ENCODE results near the gene STARD3NL. TPM values are rescaled to one million over a fixed set of nuclear protein-coding genes. Genes with fewer than 3 reads are reported as not detected.
"Not testable (repeated sequence)": the region's sequence is repeated elsewhere in the genome, so short reads cannot be mapped to it uniquely, and the experiment has no call there.

STARD3NL gene
- total RNA-seq, 1 experiment from 2014 or later: 73.7 TPM

GRCh38 chr7:38215735-38216670, 38.0 kb downstream of the STARD3NL start:
- DNase-seq (ENCODE audit: low spot score): peak; percentile 77
- in situ Hi-C loops (cut with HindIII; ENCODE audit: low sequenced_read_pairs): no loop called here

- no peak for DNase-seq (ENCODE audit: low spot score)
- in situ Hi-C loops (cut with HindIII; ENCODE audit: low sequenced_read_pairs): no loop called here
Measured at GRCh38 chr7:38217672-38218071, 39.6 kb downstream of the STARD3NL start.

DNA sequence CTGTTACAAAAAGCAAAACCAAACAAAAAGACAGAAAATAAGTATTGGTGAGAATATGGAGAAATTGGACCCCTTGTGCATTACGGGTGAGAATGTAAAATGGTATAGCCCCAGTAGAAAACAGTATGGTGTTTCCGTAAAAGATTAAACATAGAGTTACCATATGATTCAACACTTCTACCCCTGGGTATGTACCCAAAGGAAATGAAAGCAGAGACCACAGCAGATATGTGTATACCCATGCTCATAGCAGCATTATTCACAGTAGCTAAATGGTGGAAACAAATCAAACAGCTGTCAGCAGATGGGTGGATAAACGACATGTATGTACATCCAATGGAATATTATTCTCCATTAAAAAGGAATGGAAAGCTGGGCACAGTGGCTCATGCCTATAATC, 42.4 kb downstream of the STARD3NL start:
- no peak for DNase-seq (ENCODE audit: low spot score)
- in situ Hi-C loops (cut with HindIII; ENCODE audit: low sequenced_read_pairs): no loop called here

DNA sequence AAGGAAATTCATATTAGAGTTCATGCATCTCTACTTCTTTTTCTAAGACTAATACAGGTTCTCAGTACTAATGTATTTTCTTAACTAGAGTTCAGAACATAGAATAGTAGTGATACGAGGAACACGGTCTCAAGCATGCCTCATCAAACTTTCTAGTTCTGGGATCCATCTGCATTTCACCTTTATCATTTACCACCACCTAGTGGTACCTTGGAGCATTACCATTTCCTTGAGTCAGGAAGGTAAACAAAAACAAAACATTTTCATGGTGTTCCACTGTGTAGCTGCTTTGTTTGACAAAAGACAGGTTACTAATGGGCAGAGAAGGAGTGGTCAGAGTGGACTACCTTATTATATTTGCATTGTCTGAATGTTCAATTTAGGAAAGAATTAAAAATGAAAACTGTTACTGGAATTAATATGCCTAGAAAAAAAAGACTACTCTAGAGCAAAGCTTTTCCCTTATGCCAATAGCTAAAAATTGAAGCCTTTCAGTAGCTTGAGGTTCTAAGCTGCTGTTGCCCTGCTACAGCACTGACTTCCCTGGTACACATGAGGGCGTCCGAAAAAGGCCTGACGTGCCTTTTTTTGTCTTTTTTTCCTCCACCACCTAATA, 44.5 kb downstream of the STARD3NL start:
- in situ Hi-C loops (cut with HindIII; ENCODE audit: low sequenced_read_pairs): no loop called here
- DNase-seq (ENCODE audit: low spot score): peak; percentile 77

DNA sequence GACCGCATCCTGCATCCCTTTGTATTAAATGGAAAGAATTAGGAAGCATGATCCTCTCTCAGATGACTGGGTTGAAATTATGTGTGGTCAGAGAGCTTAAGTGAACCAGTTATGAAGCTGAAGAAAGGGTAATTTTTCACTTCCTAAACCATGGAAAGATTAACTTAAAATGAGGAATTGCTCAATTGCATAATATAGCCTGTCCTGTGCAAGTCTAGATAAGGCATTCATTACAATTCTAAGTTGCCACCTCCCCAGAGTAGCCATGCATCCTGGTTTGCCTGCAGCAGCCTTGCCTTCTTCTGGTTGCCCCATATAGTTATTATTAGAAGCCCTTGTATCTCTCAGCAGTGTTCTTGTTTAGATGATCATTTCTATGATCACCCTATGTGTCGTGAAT, 45.3 kb downstream of the STARD3NL start:
- no peak for DNase-seq (ENCODE audit: low spot score)
- in situ Hi-C loops (cut with HindIII; ENCODE audit: low sequenced_read_pairs): no loop called here

DNA sequence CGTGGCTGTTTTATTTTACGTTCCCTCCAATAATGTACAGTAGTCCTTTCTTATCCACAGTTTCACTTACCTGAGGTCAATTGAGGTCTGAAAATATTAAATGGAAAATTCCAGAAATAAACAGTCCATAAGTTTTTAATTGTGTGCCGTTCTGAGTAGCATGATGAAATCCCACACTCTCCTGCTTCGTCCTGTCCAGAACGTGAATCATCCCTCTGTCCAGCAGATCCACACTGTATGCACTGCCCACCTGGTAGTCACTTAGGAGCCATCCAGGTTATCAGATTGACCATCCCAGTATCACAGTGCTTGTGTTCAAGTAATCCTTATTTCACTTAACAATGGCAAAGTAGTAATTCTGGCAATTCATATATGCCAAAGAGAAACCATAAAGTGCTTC, 46.3 kb downstream of the STARD3NL start:
- in situ Hi-C loops (cut with HindIII; ENCODE audit: low sequenced_read_pairs): no loop called here

DNA sequence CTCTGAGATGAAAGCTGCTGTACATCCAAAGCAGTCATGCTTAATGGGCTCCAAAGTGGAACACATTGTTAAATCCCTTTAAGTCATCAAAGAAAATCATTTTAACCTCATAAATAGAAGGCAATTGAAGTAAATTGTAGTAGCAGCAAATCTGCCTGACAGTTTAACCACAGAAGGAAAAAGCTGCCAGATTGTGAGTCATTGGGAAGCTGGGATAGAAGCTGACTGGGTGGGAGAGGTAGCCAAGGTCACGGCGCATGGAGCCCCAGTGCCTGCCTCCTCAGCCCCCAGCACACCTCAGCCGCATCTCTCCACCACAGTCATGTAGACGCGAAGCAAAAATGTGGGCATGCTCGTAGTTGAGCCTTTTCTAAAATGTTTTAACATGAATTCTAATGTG, 51.3 kb downstream of the STARD3NL start:
- in situ Hi-C loops (cut with HindIII; ENCODE audit: low sequenced_read_pairs): no loop called here
- DNase-seq (ENCODE audit: low spot score): no peak

More for the DNA sequence above, 46.3 kb downstream of the STARD3NL start:
- DNase-seq (ENCODE audit: low spot score): no peak

DNA sequence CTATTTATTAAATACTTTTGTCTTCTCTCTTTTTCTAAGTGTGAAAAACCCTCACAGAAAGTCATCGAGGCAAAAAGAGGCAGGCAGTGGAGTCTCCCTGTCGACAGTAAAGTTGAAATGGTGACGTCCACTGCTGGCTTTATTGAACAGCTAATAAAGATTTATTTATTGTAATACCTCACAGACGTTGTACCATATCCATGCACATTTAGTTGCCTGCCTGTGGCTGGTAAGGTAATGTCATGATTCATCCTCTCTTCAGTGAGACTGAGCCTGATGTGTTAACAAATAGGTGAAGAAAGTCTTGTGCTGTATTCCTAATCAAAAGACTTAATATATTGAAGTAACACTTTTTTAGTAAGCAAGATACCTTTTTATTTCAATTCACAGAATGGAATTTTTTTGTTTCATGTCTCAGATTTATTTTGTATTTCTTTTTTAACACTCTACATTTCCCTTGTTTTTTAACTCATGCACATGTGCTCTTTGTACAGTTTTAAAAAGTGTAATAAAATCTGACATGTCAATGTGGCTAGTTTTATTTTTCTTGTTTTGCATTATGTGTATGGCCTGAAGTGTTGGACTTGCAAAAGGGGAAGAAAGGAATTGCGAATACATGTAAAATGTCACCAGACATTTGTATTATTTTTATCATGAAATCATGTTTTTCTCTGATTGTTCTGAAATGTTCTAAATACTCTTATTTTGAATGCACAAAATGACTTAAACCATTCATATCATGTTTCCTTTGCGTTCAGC, 52.0 kb downstream of the STARD3NL start:
- in situ Hi-C loops (cut with HindIII; ENCODE audit: low sequenced_read_pairs): no loop called here
- no peak for DNase-seq (ENCODE audit: low spot score)

GRCh38 chr7:38232502-38233366, 54.7 kb downstream of the STARD3NL start:
- in situ Hi-C loops (cut with HindIII; ENCODE audit: low sequenced_read_pairs): no loop called here
- DNase-seq (ENCODE audit: low spot score): no peak

- in situ Hi-C loops (cut with HindIII; ENCODE audit: low sequenced_read_pairs); DNase-seq (ENCODE audit: low spot score): not testable (repeated sequence)
Measured at GRCh38 chr7:38234759-38235158, 56.7 kb downstream of the STARD3NL start.

DNA sequence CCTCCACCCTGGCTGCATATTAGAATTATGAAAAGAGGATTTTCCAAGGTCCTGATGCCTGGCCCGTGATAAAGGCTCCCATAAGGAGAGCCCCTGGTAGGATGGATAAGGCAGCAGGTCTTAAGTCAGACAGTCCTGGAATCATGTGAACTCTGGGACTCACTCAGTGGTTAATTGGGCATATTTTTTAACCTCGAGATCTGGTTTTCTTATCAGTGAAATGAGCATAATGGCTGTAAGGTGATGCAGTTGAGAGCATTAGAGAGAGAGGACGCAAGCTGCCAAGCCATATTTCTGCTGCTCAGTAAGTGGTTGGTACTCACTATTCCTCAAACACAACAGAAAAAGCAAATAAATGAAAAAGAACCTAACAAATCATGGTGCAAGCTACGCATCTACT, 57.6 kb downstream of the STARD3NL start:
- DNase-seq (ENCODE audit: low spot score): no peak

DNA sequence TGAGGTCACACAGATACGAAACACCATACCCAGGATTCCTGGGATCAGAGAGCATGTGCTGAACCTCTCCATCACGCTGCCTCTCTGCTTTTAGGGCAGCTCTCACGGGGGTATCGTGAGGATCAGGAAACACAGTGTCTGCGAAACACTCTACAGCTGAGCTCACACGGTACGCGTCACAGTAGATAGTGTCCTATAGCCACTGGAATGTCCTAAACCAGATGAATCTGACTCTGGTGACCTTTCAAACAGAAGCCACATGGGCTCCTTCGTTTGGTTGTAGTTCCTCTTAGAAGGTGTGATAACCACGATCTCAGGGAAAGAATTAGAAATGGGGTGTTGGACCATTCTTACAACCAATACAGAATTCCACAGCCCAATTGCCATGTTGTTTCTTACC, 61.1 kb downstream of the STARD3NL start:
- DNase-seq (ENCODE audit: low spot score); in situ Hi-C loops (cut with HindIII; ENCODE audit: low sequenced_read_pairs): not testable (repeated sequence)

More for the DNA sequence above, 57.6 kb downstream of the STARD3NL start:
- in situ Hi-C loops (cut with HindIII; ENCODE audit: low sequenced_read_pairs): no loop called here

- DNase-seq (ENCODE audit: low spot score): no peak
- in situ Hi-C loops (cut with HindIII; ENCODE audit: low sequenced_read_pairs): no loop called here
Measured at GRCh38 chr7:38241071-38241470, 63.0 kb downstream of the STARD3NL start.

- no peak for DNase-seq (ENCODE audit: low spot score)
- in situ Hi-C loops (cut with HindIII; ENCODE audit: low sequenced_read_pairs): no loop called here
Measured at GRCh38 chr7:38242814-38243213, 64.8 kb downstream of the STARD3NL start.

DNA sequence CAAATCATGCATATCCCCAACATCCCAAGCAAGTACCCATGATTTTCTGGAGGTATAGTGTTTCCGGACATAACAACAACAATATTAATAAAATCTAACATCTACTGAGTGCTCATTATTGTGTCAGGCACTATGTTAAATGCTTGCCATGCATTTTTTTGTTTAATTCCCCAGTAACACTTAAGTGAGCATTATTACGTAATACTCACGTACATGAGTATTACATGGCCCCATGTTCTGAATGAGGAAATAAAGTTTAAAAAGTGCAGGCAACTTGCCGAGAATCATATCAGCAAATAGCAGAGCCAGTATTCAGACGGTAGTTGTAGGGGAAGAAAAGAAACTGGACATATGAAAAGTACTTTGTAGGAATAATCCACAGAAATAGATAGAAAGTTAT, 65.3 kb downstream of the STARD3NL start:
- DNase-seq (ENCODE audit: low spot score); in situ Hi-C loops (cut with HindIII; ENCODE audit: low sequenced_read_pairs): not testable (repeated sequence)

DNA sequence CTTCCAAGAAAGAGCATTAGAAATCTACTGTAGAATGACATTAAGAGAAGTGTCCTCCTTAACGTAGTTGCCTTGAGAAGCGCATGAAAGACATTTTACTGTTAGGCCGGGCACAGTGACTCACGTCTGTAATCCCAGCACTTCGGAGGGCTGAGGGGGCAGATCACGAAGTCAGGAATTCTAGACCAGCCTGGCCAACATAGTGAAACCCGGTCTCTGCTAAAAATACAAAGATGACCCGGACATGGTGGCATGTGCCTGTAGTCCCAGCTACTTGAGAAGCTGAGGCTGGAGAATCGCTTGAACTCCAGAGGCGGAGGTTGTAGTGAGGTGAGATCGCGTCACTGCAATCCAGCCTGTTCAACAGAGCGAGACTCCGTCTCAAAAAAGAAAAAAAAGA, 66.5 kb downstream of the STARD3NL start:
- in situ Hi-C loops (cut with HindIII; ENCODE audit: low sequenced_read_pairs): no loop called here
- no peak for DNase-seq (ENCODE audit: low spot score)

GRCh38 chr7:38245409-38245977, 67.4 kb downstream of the STARD3NL start:
- in situ Hi-C loops (cut with HindIII; ENCODE audit: low sequenced_read_pairs): no loop called here
- no peak for DNase-seq (ENCODE audit: low spot score)

DNA sequence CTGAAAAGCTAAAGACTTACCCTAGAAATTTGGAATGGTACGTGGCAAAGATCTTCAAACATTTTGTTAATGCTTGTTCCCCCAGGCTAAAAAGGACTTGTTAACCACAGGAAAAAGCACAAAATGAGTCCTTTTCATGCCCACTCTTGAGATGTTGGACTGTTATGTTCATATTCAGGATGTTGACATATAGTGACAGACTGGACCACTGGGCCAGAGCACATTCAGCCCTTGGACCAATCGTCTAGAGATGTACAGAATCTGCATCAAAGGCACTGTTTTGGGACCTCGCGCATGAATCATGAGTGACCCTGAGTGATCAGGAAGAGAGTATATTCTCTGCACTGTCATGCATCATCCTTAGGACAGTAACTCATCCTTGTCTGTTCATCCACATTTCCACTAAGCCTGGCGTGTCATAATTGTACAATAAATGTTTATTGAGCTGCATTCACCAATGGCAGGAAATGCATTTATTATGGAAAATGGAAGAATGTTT, 70.1 kb downstream of the STARD3NL start:
- in situ Hi-C loops (cut with HindIII; ENCODE audit: low sequenced_read_pairs): no loop called here
- no peak for DNase-seq (ENCODE audit: low spot score)
